ENCODE measurements around the gene LMBR1L. TPM values are rescaled to one million over a fixed set of nuclear protein-coding genes. Genes with fewer than 3 reads are reported as not detected.

LMBR1L gene
- total and polyA plus RNA-seq, 2 of the 13 experiments (the other 11 are each of a cell fraction or from before 2014, with no cell fraction given) = 12.2 to 65.9 TPM

DNA sequence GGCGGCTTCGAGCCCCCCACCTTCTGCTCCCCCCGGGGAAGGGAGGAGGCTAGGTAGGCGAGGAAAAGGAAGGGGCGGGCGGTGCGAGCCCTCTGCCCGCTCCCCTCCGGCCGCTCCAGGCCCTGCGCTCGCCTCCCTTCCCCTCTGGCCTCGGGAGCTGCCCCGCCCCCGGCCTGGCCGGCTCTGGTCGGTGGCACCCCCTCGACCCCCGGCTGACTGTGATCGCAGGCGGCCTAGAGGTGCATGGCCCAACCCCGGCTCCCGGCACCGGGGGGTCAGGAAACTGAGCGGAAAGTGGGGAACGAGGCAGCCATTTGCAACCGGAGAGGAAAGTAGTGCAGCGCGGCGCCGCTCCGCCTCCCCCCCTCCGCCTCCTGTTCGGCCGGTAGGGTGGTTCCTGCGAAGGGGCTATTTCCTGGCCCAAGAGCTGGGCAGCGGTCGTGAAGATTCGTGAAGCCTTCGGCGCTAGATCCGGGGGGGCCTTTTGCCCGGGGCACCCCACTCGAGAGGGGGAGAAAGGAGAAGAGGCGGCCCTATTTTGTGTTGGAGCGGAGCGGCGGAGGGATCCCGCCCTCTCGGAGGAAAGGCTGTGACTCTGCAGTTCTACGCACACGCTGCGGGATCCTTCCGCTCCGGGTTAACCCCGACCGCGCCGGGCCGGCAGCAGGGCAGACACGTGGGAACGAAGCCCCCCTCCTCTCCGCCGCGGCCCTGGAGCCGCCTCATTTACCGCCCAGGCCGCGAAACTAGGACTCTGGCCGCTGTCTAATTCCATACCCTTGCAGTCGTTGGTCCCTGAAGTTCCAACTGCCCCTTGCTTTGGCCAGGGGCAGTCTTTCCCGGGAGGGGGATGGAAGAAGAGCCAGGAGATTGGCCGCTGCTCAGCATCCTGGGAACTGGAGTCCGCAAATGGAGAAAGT is 50.1 kb downstream of the LMBR1L start, which contains the start of gene KMT2D (continued):
- TF ChIP-seq ZFAT (CRISPR knock-in tag; conservative IDR thresholded peaks at IDR 0.05) (0 out of 2 replicates have a peak, but pooled peaks have one; percentile 25), PITX1 (CRISPR knock-in tag; IDR thresholded peaks at IDR 0.05) (peak; percentile 92), ZNF234 (CRISPR knock-in tag; conservative IDR thresholded peaks at IDR 0.05) (no peak), NCOA2 (CRISPR knock-in tag; IDR thresholded peaks at IDR 0.05) (no peak), NCOA5 (CRISPR knock-in tag; IDR thresholded peaks at IDR 0.05) (no peak), MTA3 (CRISPR knock-in tag; IDR thresholded peaks at IDR 0.05) (no peak), ZNF382 (CRISPR knock-in tag; IDR thresholded peaks at IDR 0.05; ENCODE audit: borderline replicate concordance) (no peak; the same call in 1 of the 2 replicates), SRSF4 (IDR thresholded peaks at IDR 0.05; ENCODE audit: low read depth, low read length, poor library complexity, severe bottlenecking) (no peak), JDP2 (CRISPR knock-in tag; IDR thresholded peaks at IDR 0.05; ENCODE audit: borderline replicate concordance) (no peak; the same call in 1 of the 2 replicates), RBM39 (IDR thresholded peaks at IDR 0.05; ENCODE audit: low read depth, low read length, poor library complexity, severe bottlenecking) (peak; percentile 98), GATAD1 (CRISPR knock-in tag; IDR thresholded peaks at IDR 0.05) (peak; percentile 89), IRF2 (CRISPR knock-in tag; IDR thresholded peaks at IDR 0.05) (peak; percentile 87), HNF4G (IDR thresholded peaks at IDR 0.05; ENCODE audit: borderline replicate concordance, low read depth, low read length) (peak; percentile 66; the same call in 1 of the 2 replicates), HNF4G (CRISPR knock-in tag; IDR thresholded peaks at IDR 0.05; ENCODE audit: borderline replicate concordance, low read depth) (no peak), ZNF20 (CRISPR knock-in tag; IDR thresholded peaks at IDR 0.05) (peak; percentile 95), ZFP36 (IDR thresholded peaks at IDR 0.05; ENCODE audit: borderline replicate concordance, low read depth, low read length, partially characterized antibody) (no peak), MIER3 (CRISPR knock-in tag; IDR thresholded peaks at IDR 0.05; ENCODE audit: borderline replicate concordance) (peak; percentile 51; the same call in 1 of the 2 replicates), MAFK (conservative IDR thresholded peaks at IDR 0.05 in 1 of 2, IDR thresholded peaks at IDR 0.05 in 1 of 2; ENCODE audit: low read length in 2 of 2) (no peak; a peak in 1 of 4 replicates), ZSCAN9 (CRISPR knock-in tag; IDR thresholded peaks at IDR 0.05; ENCODE audit: borderline replicate concordance) (no peak)
- TF ChIP-seq, protein P1, sequence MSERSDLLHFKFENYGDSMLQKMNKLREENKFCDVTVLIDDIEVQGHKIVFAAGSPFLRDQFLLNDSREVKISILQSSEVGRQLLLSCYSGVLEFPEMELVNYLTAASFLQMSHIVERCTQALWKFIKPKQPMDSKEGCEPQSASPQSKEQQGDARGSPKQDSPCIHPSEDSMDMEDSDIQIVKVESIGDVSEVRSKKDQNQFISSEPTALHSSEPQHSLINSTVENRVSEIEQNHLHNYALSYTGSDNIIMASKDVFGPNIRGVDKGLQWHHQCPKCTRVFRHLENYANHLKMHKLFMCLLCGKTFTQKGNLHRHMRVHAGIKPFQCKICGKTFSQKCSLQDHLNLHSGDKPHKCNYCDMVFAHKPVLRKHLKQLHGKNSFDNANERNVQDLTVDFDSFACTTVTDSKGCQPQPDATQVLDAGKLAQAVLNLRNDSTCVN (CRISPR knock-in tag; IDR thresholded peaks at IDR 0.05; ENCODE audit: borderline replicate concordance) = peak; percentile 84; the same call in 1 of the 2 replicates
- TF ChIP-seq, protein P2, sequence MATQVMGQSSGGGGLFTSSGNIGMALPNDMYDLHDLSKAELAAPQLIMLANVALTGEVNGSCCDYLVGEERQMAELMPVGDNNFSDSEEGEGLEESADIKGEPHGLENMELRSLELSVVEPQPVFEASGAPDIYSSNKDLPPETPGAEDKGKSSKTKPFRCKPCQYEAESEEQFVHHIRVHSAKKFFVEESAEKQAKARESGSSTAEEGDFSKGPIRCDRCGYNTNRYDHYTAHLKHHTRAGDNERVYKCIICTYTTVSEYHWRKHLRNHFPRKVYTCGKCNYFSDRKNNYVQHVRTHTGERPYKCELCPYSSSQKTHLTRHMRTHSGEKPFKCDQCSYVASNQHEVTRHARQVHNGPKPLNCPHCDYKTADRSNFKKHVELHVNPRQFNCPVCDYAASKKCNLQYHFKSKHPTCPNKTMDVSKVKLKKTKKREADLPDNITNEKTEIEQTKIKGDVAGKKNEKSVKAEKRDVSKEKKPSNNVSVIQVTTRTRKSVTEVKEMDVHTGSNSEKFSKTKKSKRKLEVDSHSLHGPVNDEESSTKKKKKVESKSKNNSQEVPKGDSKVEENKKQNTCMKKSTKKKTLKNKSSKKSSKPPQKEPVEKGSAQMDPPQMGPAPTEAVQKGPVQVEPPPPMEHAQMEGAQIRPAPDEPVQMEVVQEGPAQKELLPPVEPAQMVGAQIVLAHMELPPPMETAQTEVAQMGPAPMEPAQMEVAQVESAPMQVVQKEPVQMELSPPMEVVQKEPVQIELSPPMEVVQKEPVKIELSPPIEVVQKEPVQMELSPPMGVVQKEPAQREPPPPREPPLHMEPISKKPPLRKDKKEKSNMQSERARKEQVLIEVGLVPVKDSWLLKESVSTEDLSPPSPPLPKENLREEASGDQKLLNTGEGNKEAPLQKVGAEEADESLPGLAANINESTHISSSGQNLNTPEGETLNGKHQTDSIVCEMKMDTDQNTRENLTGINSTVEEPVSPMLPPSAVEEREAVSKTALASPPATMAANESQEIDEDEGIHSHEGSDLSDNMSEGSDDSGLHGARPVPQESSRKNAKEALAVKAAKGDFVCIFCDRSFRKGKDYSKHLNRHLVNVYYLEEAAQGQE (IDR thresholded peaks at IDR 0.05; ENCODE audit: borderline replicate concordance in 1 of 2, low read depth in 1 of 2, low read length in 2 of 2) = peak in 1 of 2 experiments; percentile 37; a peak in 1 of 4 replicates
- TF ChIP-seq, protein P3, sequence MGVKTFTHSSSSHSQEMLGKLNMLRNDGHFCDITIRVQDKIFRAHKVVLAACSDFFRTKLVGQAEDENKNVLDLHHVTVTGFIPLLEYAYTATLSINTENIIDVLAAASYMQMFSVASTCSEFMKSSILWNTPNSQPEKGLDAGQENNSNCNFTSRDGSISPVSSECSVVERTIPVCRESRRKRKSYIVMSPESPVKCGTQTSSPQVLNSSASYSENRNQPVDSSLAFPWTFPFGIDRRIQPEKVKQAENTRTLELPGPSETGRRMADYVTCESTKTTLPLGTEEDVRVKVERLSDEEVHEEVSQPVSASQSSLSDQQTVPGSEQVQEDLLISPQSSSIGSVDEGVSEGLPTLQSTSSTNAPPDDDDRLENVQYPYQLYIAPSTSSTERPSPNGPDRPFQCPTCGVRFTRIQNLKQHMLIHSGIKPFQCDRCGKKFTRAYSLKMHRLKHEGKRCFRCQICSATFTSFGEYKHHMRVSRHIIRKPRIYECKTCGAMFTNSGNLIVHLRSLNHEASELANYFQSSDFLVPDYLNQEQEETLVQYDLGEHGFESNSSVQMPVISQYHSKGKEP (CRISPR knock-in tag; IDR thresholded peaks at IDR 0.05) = peak; percentile 56; the same call in 1 of the 2 replicates
